8988T (cell line): ENCODE data around the gene CNOT1.
"Not testable (repeated sequence)": the region's sequence is repeated elsewhere in the genome, so short reads cannot be mapped to it uniquely, and the experiment has no call there.

ENCODE experiments used
- DNase-seq: peaks from one replicate; pipeline ENCODE4 v3.0.0; 2011

Gene CNOT1

GRCh38 chr16:58500430-58501241 lies 129.0 kb downstream of the CNOT1 start:
- DNase-seq, result no peak

GRCh38 chr16:58499615-58500351 lies 129.8 kb downstream of the CNOT1 start, which contains the start of gene NDRG4:
NDRG4 (plus strand) TSS chr16:58500143; CDS start chr16:58500249, 106 bp downstream.
- peak; percentile 69 for DNase-seq

- DNase-seq, result no peak
Observed at GRCh38 chr16:58499092-58499511, 130.5 kb downstream of the CNOT1 start.

- no peak for DNase-seq
Observed at GRCh38 chr16:58498341-58499091, 131.1 kb downstream of the CNOT1 start.

- no peak for DNase-seq
Observed at GRCh38 chr16:58497935-58498334, 131.7 kb downstream of the CNOT1 start.

GRCh38 chr16:58497468-58497867 lies 132.2 kb downstream of the CNOT1 start:
- DNase-seq, result no peak

GRCh38 chr16:58495521-58496331 lies 133.9 kb downstream of the CNOT1 start:
- no peak for DNase-seq

GRCh38 chr16:58494981-58495520 lies 134.6 kb downstream of the CNOT1 start:
- peak; percentile 98 for DNase-seq

- no peak for DNase-seq
Observed at GRCh38 chr16:58493756-58494431, 135.7 kb downstream of the CNOT1 start.

- DNase-seq, result no peak
Observed at GRCh38 chr16:58492735-58493134, 136.9 kb downstream of the CNOT1 start.

- DNase-seq, result no peak
Observed at GRCh38 chr16:58492066-58492465, 137.6 kb downstream of the CNOT1 start.

GRCh38 chr16:58490539-58490938 lies 139.1 kb downstream of the CNOT1 start:
- DNase-seq, result not testable (repeated sequence)

GRCh38 chr16:58490065-58490464 lies 139.6 kb downstream of the CNOT1 start:
- DNase-seq, result no peak

GRCh38 chr16:58488531-58488930 lies 141.1 kb downstream of the CNOT1 start:
- DNase-seq, result no peak

- peak; percentile 98 for DNase-seq
Observed at GRCh38 chr16:58487566-58488351, 141.9 kb downstream of the CNOT1 start.

GRCh38 chr16:58485184-58485887 lies 144.3 kb downstream of the CNOT1 start:
- DNase-seq, result no peak

- DNase-seq, result no peak
Observed at GRCh38 chr16:58481931-58482330, 147.7 kb downstream of the CNOT1 start.

GRCh38 chr16:58481226-58481869 lies 148.3 kb downstream of the CNOT1 start:
- DNase-seq, result no peak

- DNase-seq, result no peak
Observed at GRCh38 chr16:58478427-58478826, 151.2 kb downstream of the CNOT1 start.
